H9 (cell line): ENCODE results near the gene B3GLCT. TPM values are rescaled to one million over a fixed set of nuclear protein-coding genes. Genes with fewer than 3 reads are reported as not detected.

Experiments used
- DNase-seq: peaks from one replicate; pipeline ENCODE4 v3.0.0-alpha.2; 2017
- H2AFZ ChIP-seq: one replicate; pipeline ENCODE4 v1.6.1; 2013; ENCODE audit warnings: mild to moderate bottlenecking, low read length, control low read depth, moderate library complexity
- H2AK5ac ChIP-seq: 2 replicates; pipeline ENCODE4 v1.6.1; 2013; ENCODE audit warnings: low read length, control low read depth, mixed read lengths; ENCODE audit not compliant: insufficient read length
- H2BK120ac ChIP-seq: one replicate; pipeline ENCODE4 v1.6.1; 2013; ENCODE audit warnings: low read depth, mild to moderate bottlenecking, low read length, control low read depth, inconsistent platforms; ENCODE audit not compliant: poor library complexity, severe bottlenecking
- H2BK12ac ChIP-seq: 2 replicates; pipeline ENCODE4 v1.6.1; 2013; ENCODE audit warnings: low read length, control low read depth, mixed read lengths, low read depth; ENCODE audit not compliant: insufficient read length
- H2BK15ac ChIP-seq: 2 replicates; pipeline ENCODE4 v1.6.1; 2013; ENCODE audit warnings: low read depth, low read length, control low read depth
- H2BK20ac ChIP-seq: one replicate; pipeline ENCODE4 v1.6.1; 2013; ENCODE audit warnings: low read depth, mild to moderate bottlenecking, low read length, control low read depth, inconsistent platforms; ENCODE audit not compliant: poor library complexity, severe bottlenecking
- H2BK5ac ChIP-seq: 2 replicates; pipeline ENCODE4 v1.6.1; 2013; ENCODE audit warnings: low read length, control low read depth, mixed read lengths; ENCODE audit not compliant: insufficient read length
- H3K14ac ChIP-seq: 2 replicates; pipeline ENCODE4 v1.6.1; 2013; ENCODE audit warnings: low read length, control low read depth; ENCODE audit not compliant: insufficient read depth
- H3K18ac ChIP-seq: 2 replicates; pipeline ENCODE4 v1.6.1; 2013; ENCODE audit warnings: low read depth, mild to moderate bottlenecking, mixed read lengths, low read length, control low read depth; ENCODE audit not compliant: insufficient read length
- H3K23ac ChIP-seq: 2 replicates; pipeline ENCODE4 v1.6.1; 2013; ENCODE audit warnings: low read length, control low read depth, mixed read lengths, low read depth; ENCODE audit not compliant: insufficient read length
- H3K23me2 ChIP-seq: 2 replicates; pipeline ENCODE4 v1.6.1; 2013; ENCODE audit warnings: low read depth, mild to moderate bottlenecking, mixed read lengths, low read length, control low read depth; ENCODE audit not compliant: insufficient read length, poor library complexity, severe bottlenecking
- H3K27ac ChIP-seq: 2 replicates; pipeline ENCODE4 v1.5.1; 2013; ENCODE audit warnings: low read length, control low read depth, mixed read lengths, low read depth; ENCODE audit not compliant: insufficient read length
- H3K27me3 ChIP-seq: 2 replicates; pipeline ENCODE4 v1.6.1; 2013; ENCODE audit warnings: low read length, control low read depth, inconsistent platforms; ENCODE audit not compliant: insufficient read depth
- H3K4ac ChIP-seq: 2 replicates; pipeline ENCODE4 v1.6.1; 2013; ENCODE audit warnings: low read depth, mild to moderate bottlenecking, control low read depth, inconsistent platforms, low read length, moderate library complexity
- H3K4me1 ChIP-seq: 2 replicates; pipeline ENCODE4 v1.6.1; 2013; ENCODE audit warnings: low read length, control low read depth, inconsistent platforms; ENCODE audit not compliant: insufficient read depth
- H3K4me2 ChIP-seq: 2 replicates; pipeline ENCODE4 v1.6.1; 2013; ENCODE audit warnings: low read length, control low read depth, mixed read lengths; ENCODE audit not compliant: insufficient read length, insufficient read depth
- H3K56ac ChIP-seq: 2 replicates; pipeline ENCODE4 v1.6.1; 2013; ENCODE audit warnings: low read depth, mild to moderate bottlenecking, mixed read lengths, low read length, control low read depth; ENCODE audit not compliant: insufficient read length
- H3K79me1 ChIP-seq: 2 replicates; pipeline ENCODE4 v1.6.1; 2013; ENCODE audit warnings: low read depth, mild to moderate bottlenecking, moderate library complexity, low read length, control low read depth, inconsistent platforms; ENCODE audit not compliant: insufficient read depth, poor library complexity, severe bottlenecking
- H3K79me2 ChIP-seq: 2 replicates; pipeline ENCODE4 v1.6.1; 2013; ENCODE audit warnings: low read length, control low read depth, inconsistent platforms; ENCODE audit not compliant: insufficient read depth
- H3K9ac ChIP-seq: 2 replicates; pipeline ENCODE4 v1.6.1; 2013; ENCODE audit warnings: low read length, control low read depth, mixed read lengths; ENCODE audit not compliant: insufficient read length; ENCODE audit errors: extremely low read depth
- H3K9me3 ChIP-seq: one replicate; pipeline ENCODE4 v1.6.1; 2013; ENCODE audit warnings: low read depth, low read length, inconsistent platforms; ENCODE audit not compliant: control insufficient read depth
- H3T11ph ChIP-seq: one replicate; pipeline ENCODE4 v1.6.1; 2013; ENCODE audit warnings: mild to moderate bottlenecking, low read length, control low read depth, inconsistent platforms
- H4K20me1 ChIP-seq: one replicate; pipeline ENCODE4 v1.6.1; 2013; ENCODE audit not compliant: control insufficient read depth, insufficient read length, insufficient read depth
- H4K5ac ChIP-seq: 2 replicates; pipeline ENCODE4 v1.6.1; 2013; ENCODE audit warnings: low read depth, mild to moderate bottlenecking, mixed read lengths, low read length, control low read depth; ENCODE audit not compliant: insufficient read length
- H4K8ac ChIP-seq: replicated peaks from 2 replicates; pipeline ENCODE4 v1.6.1; 2013; ENCODE audit warnings: low read length, control low read depth, mixed read lengths, low read depth; ENCODE audit not compliant: insufficient read length
- H4K91ac ChIP-seq: 2 replicates; pipeline ENCODE4 v1.6.1; 2013; ENCODE audit warnings: low read depth, mild to moderate bottlenecking, moderate library complexity, mixed read lengths, low read length, control low read depth; ENCODE audit not compliant: insufficient read length
- H3K27ac Mint-ChIP-seq, 3 experiments: 2 replicates in 2 of 3; 3 replicates in 1 of 3; pipeline ENCODE4 v1.8.0; 2020 to 2021; ENCODE audit warnings: mixed read lengths in 3 of 3, mild to moderate bottlenecking in 1 of 3, moderate library complexity in 1 of 3
- H3K27me3 Mint-ChIP-seq: 2 replicates; pipeline ENCODE4 v1.8.0; 2021; ENCODE audit warnings: low read depth, mild to moderate bottlenecking, moderate library complexity, mixed read lengths
- H3K36me3 Mint-ChIP-seq, 3 experiments: 2 replicates in 2 of 3; 3 replicates in 1 of 3; pipeline ENCODE4 v1.8.0; 2020 to 2021; ENCODE audit warnings: low read depth in 3 of 3, mixed read lengths in 3 of 3; ENCODE audit not compliant: insufficient read depth in 1 of 3
- H3K4me1 Mint-ChIP-seq, 2 experiments: 2 replicates each; pipeline ENCODE4 v1.8.0; 2020; ENCODE audit warnings: mixed read lengths in 2 of 2
- H3K4me3 Mint-ChIP-seq, 2 experiments: 2 replicates in 1 of 2; 3 replicates in 1 of 2; pipeline ENCODE4 v1.8.0; 2020 to 2021; ENCODE audit warnings: mild to moderate bottlenecking in 2 of 2, mixed read lengths in 2 of 2, moderate library complexity in 1 of 2
- H3K9me3 Mint-ChIP-seq, 2 experiments: 2 replicates in 1 of 2; 3 replicates in 1 of 2; pipeline ENCODE4 v1.8.0; 2020; ENCODE audit warnings: mild to moderate bottlenecking in 2 of 2, mixed read lengths in 2 of 2, moderate library complexity in 1 of 2
- WGBS: extraction: QIAGEN DNeasy Blood & Tissue Kit; methylation state at CpG from one replicate; pipeline ENCODE4 v1.1.7; 2013; ENCODE audit warnings: missing lambda C conversion rate, low lambda C conversion rate, mixed read lengths; ENCODE audit not compliant: insufficient read length; ENCODE audit errors: extremely low coverage; 5-methylcytosine and 5-hydroxymethylcytosine counted together
- total RNA-seq: library from RNA; stranded (reverse); gene quantifications from 2 replicates; pipeline ENCODE4 v1.2.1, GENCODE V29; 2021
- TF ChIP-seq, protein P1 (sequence below): fragments of 200-600 bp; sonication (generic); conservative IDR thresholded peaks from 3 replicates; pipeline ENCODE4 v1.8.0; 2021; ENCODE audit warnings: antibody characterized with exemption, mild to moderate bottlenecking

The B3GLCT gene
- total RNA-seq, 1 experiment from 2014 or later, result 5.4 TPM

DNA sequence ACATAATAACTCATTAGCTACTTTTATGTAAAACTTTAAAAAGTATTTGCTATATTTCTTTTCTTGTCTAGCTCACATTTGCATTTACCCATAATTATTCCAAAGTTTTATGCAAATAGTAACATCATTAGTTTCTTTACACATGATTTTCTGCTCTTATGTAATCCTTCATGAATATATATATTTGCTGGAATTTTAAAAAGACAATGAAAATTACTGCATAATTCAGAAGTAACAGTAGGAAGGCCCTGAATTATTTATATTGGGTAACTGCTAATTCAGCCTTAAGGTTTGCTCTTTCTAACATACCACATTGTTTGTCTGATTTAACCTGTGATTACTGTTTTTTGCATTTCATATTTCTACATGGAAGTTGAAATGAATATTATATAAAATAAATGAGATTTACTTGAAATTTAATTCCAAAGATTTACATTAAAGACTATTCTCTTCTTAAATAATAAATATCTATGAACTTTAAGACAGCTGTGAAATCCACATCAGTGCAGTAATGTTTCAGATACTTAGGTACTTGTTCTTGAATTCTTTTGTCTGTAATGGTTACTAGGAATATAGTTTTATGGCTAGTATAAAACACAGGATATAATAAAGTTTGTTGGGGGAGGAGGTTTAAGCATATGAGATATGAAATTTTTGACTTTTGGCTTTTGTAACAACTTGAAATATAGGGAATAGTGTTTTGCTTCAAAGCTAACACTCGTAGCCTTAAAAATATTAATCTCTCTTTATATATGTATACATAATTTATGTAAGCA lies 46.0 kb downstream of the B3GLCT start:
- H3K18ac ChIP-seq, result no peak overlapping the region
- H4K20me1 ChIP-seq, result no peaks in the 10 kb centered on the region
- no peak overlapping the region for H2BK120ac ChIP-seq
- H2BK5ac ChIP-seq, result no peak overlapping the region
- H3K27me3 ChIP-seq, result no peaks in the 10 kb centered on the region
- H2BK12ac ChIP-seq, result no peak overlapping the region
- no peak overlapping the region for H3T11ph ChIP-seq
- H3K9ac ChIP-seq, result no peak overlapping the region
- Mint-ChIP-seq H3K27me3 (no peaks in the 10 kb centered on the region), H3K4me3 (no peak overlapping the region), H3K27ac (no peak overlapping the region), H3K36me3 (peaks cover 0 to under 1% (median under 1%) of the 10 kb centered on the region in 3 experiments; a peak in 3 of 7 replicates), H3K4me1 (no peaks in the 10 kb centered on the region), H3K9me3 (no peaks in the 10 kb centered on the region)
- no peak overlapping the region for H2BK15ac ChIP-seq
- no peak overlapping the region for H4K8ac ChIP-seq
- H3K23me2 ChIP-seq, result no peaks in the 10 kb centered on the region
- H4K5ac ChIP-seq, result no peak overlapping the region
- H4K91ac ChIP-seq, result no peak overlapping the region
- TF ChIP-seq, protein P1, sequence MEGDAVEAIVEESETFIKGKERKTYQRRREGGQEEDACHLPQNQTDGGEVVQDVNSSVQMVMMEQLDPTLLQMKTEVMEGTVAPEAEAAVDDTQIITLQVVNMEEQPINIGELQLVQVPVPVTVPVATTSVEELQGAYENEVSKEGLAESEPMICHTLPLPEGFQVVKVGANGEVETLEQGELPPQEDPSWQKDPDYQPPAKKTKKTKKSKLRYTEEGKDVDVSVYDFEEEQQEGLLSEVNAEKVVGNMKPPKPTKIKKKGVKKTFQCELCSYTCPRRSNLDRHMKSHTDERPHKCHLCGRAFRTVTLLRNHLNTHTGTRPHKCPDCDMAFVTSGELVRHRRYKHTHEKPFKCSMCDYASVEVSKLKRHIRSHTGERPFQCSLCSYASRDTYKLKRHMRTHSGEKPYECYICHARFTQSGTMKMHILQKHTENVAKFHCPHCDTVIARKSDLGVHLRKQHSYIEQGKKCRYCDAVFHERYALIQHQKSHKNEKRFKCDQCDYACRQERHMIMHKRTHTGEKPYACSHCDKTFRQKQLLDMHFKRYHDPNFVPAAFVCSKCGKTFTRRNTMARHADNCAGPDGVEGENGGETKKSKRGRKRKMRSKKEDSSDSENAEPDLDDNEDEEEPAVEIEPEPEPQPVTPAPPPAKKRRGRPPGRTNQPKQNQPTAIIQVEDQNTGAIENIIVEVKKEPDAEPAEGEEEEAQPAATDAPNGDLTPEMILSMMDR, result no peak
- H3K56ac ChIP-seq, result no peak overlapping the region
- no peak overlapping the region for H3K14ac ChIP-seq
- no peak overlapping the region for H2BK20ac ChIP-seq
- no peak overlapping the region for H2AK5ac ChIP-seq
- no peaks in the 10 kb centered on the region for H3K9me3 ChIP-seq
- no peak overlapping the region for H2AFZ ChIP-seq
- H3K27ac ChIP-seq, result no peak overlapping the region
- H3K4ac ChIP-seq, result no peak overlapping the region
- H3K23ac ChIP-seq, result no peak overlapping the region
- no peaks in the 10 kb centered on the region for H3K79me1 ChIP-seq
- no peak for DNase-seq
- no CpG with 5 or more reads among the region's 1 CpG for WGBS
- H3K79me2 ChIP-seq, result no peaks in the 10 kb centered on the region
- H3K4me1 ChIP-seq, result no peaks in the 10 kb centered on the region
- no peak overlapping the region for H3K4me2 ChIP-seq
